Activated CD4-positive, alpha-beta T cell treated with anti-CD3 and anti-CD28 coated beads, Interleukin-2, Interleukin-4, amounts not matched to agents 100 ng/mL and 50 ng/mL, durations not matched to agents 16 hours and 8 hours (primary cell): ENCODE data around the gene SLCO6A1.

Source experiments
- DNase-seq: peaks from one replicate; pipeline ENCODE4 v3.0.0-alpha.2; 2020; ENCODE audit warnings: low spot score

The SLCO6A1 gene

GRCh38 chr5:102451082-102451481 lies 47.7 kb downstream of the SLCO6A1 start:
- no peak for DNase-seq

GRCh38 chr5:102450313-102450990 lies 48.3 kb downstream of the SLCO6A1 start:
- DNase-seq: no peak

- DNase-seq: no peak
Observed at GRCh38 chr5:102433473-102433872, 65.3 kb downstream of the SLCO6A1 start.

GRCh38 chr5:102421647-102422046 lies 77.2 kb downstream of the SLCO6A1 start:
- DNase-seq: no peak

GRCh38 chr5:102418531-102418930 lies 80.3 kb downstream of the SLCO6A1 start:
- no peak for DNase-seq

GRCh38 chr5:102414448-102414847 lies 84.4 kb downstream of the SLCO6A1 start:
- no peak for DNase-seq

GRCh38 chr5:102388235-102388634 lies 110.6 kb downstream of the SLCO6A1 start:
- DNase-seq: no peak

- no peak for DNase-seq
Observed at GRCh38 chr5:102385365-102385764, 113.4 kb downstream of the SLCO6A1 start.

- DNase-seq: no peak
Observed at GRCh38 chr5:102380174-102380573, 118.6 kb downstream of the SLCO6A1 start.

- no peak for DNase-seq
Observed at GRCh38 chr5:102375876-102376275, 122.9 kb downstream of the SLCO6A1 start.

GRCh38 chr5:102375272-102375671 lies 123.5 kb downstream of the SLCO6A1 start:
- DNase-seq: no peak

GRCh38 chr5:102368392-102368791 lies 130.4 kb downstream of the SLCO6A1 start:
- no peak for DNase-seq

- no peak for DNase-seq
Observed at GRCh38 chr5:102341681-102342288, 157.0 kb downstream of the SLCO6A1 start.

- DNase-seq: no peak
Observed at GRCh38 chr5:102324714-102325113, 174.1 kb downstream of the SLCO6A1 start.
